Stimulated activated CD4-positive, alpha-beta T cell treated with anti-CD3 and anti-CD28 coated beads, Interleukin-4, amount 100 ng/mL, for 48 hours (primary cell): Measurements from ENCODE around the gene GSE1.

Experiments
- DNase-seq, 2 donors: peaks; one replicate each; pipeline ENCODE4 v3.0.0-alpha.2; 2020; ENCODE audit warnings: low read depth in 2 of 2

GSE1 gene

DNA sequence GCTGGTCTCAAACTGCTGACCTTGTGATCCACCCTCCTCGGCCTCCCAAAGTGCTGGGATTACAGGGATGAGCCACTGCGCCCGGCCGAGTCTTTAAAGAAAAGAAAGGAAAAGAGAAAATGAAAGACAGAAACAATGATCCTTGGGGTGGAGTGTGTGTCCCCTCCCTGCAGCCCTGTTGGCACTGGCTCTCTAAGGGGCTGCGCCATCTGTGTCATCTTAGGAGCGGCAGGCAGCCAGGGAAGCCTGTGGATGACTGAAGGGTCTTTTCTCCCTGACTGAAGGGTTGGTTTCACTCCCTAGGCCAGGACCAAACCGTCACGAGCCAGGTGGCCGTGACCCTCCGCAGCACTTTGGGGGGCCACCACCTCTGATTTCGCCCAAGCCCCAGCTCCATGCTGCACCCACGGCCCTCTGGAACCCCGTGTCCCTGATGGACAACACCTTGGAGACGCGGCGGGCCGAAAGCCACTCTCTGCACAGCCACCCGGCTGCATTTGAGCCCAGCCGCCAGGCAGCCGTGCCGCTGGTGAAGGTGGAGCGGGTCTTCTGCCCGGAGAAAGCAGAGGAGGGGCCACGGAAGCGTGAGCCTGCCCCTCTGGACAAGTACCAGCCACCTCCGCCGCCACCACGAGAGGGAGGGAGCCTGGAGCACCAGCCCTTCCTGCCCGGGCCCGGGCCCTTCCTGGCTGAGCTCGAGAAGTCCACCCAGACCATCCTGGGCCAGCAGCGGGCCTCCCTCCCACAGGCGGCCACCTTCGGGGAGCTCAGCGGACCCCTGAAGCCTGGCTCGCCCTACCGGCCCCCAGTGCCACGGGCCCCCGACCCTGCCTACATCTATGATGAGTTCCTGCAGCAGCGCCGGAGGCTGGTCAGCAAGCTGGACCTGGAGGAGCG, 48.0 kb downstream of the GSE1 start:
- no peak for DNase-seq

GRCh38 chr16:85661740-85662481, 48.8 kb downstream of the GSE1 start:
- DNase-seq, result no peak

DNA sequence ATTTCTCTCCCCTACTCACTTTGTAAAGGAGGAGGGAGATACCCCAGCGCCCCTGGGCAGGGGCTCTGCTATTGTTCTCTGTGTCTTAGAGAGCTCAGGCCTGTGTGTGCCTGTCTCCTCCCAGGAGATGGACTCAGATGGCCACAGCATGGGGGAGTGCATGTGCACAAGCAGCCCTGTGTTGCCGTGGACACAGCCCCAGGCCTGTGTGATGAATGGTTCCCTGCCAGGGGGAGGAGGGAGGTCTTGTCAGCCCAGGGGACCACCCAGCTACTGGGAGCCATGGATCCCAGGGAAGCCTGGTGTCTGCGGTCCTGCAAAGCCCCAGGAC, 49.3 kb downstream of the GSE1 start:
- DNase-seq, result no peak

DNA sequence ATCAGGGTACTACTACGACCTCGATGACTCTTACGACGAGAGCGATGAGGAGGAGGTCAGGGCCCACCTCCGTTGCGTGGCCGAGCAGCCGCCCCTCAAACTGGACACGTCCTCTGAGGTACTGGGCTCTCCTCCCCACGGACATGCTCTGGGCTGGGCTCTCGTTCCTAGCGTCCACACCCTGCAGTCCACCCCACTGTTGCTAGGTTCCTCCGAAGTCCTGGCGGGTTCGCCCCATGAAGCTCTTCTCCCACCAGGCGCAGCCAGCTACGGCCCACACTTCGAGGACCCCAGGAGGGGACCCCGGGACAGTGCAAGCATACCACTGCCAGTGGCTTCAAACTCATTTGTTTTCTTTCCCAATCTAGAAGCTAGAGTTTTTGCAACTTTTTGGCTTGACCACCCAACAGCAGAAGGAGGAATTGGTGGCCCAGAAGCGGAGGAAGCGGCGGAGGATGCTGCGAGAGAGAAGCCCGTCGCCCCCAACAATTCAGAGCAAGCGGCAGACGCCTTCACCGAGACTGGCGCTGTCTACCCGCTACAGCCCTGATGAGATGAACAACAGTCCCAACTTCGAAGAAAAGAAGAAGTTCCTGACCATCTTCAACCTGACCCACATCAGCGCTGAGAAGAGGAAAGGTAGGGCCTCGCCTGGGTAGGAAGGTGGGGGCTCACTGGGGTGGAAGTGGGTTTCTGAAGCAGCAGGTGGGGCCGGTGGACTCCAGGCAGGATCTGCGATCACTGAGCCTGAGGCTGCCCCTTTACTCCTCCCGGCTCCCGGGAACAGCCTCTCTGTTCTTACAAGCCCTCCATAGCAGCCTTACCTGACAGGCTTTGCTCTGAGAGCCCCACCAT, 50.1 kb downstream of the GSE1 start:
- DNase-seq, result no peak

DNA sequence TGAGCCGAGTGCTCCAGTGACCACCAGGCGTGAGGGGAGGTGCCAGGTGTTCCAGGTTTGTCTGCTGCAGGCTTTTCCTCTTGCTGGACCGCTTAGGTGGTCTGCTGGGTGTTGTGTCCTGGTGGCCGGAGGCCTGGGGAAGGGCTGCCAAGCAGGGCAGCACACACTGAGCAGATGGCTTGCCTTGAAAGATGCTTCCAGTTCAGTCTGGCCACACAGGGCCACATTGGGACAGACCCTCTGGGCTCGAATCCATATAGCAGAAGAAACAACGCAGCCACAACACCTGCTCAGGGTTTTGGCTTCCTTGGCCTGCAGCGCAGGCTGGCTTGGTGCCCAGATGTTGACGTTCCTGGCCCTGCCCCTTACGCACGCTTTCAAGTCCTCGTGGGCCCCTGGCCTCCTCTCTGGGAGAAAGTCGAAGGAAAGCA, 50.8 kb downstream of the GSE1 start:
- no peak for DNase-seq

- DNase-seq, result no peak
Measured at GRCh38 chr16:85664580-85665372, 51.7 kb downstream of the GSE1 start.

GRCh38 chr16:85665373-85665740, 52.2 kb downstream of the GSE1 start:
- DNase-seq, result no peak

DNA sequence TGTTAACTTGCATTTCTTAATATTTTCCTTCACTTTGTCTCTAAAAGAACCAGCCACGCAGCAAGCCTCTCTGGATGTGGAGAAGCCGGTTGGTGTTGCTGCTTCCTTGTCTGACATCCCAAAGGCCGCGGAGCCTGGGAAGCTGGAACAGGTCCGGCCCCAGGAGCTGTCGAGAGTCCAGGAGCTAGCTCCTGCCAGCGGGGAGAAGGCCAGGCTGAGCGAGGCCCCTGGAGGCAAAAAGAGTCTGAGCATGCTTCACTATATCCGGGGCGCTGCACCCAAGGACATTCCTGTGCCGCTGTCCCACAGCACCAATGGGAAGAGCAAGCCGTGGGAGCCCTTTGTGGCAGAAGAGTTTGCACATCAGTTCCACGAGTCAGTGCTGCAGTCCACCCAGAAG, 52.8 kb downstream of the GSE1 start:
- no peak for DNase-seq

DNA sequence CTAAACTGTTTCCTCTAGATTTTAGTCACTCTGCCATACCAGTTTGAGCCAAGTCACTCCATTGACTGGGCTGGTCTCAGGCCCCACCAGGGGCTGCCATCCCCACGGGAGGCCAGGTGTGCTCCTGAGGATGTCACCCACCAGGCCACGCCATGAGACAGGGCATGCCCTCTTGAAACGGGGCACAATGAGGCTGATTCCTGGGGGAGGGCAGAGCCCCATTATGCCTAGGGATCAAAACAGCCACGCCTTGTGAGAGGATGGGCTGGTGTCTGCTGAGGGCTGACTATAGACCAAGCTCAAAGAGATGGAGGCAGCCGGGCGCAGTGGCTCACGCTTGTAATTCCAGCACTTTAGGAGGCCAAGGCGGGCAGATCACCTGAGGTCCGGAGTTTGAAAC, 54.1 kb downstream of the GSE1 start:
- DNase-seq, result no peak

DNA sequence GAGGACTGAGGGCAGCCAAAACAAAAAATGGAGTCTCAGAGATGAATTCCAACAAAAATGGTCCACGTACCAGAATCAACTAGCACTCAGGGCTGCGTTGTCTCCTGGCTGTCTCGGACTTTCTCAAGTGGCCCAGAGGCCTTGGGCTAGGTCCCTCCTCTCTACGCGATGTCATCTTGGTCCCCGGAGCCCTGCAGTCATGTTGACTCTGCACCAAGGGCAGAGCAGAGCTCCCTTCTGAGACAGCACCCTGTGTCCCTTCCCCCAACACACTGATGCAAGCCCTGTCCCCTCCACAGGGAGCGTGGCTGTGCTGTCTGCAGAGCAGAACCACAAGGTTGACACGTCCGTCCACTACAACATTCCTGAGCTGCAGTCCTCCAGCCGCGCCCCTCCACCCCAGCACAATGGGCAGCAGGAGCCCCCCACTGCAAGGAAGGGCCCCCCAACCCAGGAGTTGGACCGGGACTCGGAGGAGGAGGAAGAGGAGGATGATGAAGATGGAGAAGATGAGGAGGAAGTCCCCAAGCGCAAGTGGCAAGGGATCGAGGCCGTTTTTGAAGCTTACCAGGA, 54.8 kb downstream of the GSE1 start:
- DNase-seq, result no peak

- no peak for DNase-seq
Measured at GRCh38 chr16:85668676-85669424, 55.7 kb downstream of the GSE1 start.

GRCh38 chr16:85670840-85671239, 57.7 kb downstream of the GSE1 start:
- no peak for DNase-seq

DNA sequence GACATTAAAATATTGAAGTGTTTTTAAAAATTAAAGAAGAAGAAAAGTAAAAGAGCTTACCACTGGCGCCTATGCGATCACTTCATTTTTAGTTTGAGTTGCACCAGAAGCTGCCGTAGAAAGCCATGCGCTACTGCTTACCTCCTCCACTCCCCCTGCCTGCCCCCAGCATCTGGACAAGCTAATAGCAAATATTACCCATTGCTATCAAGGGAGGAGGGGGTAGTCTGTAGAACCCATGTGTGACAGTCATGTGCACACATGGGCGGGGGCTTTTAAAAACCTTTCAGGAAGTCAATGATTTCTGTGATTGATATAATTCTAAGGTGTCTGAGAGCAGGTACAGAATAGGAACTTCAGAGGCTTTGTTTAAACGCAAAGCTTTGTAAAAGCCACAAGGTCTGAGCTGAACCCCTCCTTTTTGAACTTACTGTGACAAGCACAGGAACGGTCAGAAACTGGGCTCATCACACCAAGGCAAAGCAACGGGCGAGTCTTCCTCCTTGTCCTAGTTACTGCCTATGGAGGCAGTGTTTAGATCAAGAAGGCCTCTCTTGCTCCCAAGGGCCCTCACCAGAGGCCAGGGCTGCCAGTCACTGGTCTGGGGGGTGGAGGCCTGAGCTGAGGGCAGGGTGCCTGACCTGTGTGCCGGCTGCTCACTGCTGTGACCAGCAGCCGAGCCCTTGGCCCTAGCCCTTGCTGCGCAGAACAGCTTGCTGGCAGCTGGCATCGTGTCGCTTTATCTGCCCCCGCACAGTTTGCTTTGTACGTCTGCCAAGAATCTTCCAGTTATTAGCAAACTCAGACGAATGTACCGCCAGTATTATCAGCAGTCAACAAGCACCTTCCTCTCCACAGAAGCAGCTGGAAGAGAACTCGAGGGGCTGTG, 60.7 kb downstream of the GSE1 start:
- DNase-seq, result no peak

DNA sequence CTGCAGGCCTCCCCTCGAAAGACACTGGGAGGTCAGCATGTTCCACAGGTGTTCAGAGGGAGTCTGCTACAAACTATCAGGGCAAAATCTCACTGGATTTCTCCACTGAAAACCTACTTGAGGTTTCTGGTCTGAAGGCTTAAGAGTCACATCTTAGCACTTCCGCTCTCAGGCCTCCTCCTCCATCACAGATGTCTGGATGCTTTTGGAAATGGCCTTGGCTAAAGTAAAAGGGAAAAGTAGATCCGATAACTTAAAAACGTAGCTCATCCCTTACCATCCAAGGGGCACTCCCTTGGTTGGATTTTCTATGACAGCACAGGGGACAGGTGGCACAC, 61.3 kb downstream of the GSE1 start:
- DNase-seq, result no peak

DNA sequence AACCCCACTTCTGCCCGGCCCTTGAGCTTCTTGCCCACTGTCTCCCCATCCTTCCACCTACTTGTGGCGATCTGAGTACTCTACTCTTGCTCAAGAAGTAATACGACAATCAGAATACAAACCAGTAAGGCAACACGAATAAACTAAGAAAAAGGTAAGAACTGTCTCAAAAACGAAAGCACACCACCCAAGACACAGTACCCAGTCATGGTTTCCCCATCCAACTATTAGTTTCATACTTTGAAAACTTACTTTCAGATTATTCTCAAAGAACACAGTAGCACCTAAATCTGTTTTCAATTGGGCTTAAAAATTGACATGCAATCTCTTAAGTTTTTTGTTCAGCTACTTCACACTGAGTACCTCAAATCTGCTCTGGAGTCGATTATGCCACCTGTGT, 61.7 kb downstream of the GSE1 start:
- no peak for DNase-seq

DNA sequence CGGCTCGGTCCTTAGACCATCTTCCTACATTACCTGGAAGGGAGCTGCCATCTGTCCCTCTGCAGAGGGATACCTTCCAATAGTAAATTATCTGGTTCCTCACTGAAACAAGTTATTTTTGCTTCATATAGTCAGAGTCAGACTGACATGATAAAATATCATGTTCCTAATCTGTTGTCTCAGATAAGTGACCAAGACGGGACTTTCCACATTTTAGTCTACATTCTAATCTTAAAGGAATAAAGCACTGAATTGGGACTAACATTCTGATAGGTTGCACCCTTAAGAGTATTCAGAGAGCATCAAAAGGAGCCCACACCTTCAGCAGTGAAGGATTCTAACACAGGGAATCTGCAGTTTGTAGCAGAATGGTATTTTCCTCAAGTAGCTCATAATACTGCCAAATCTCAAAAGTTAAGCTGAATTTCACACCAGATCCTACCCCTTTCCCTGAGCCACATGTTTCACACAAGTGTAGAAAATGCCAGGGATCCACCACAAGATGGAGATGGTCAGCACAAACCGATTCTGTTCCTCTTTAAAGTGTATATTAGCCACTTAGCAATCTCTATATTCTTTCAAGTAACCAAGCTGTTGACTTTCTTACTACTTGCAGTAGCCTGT, 62.2 kb downstream of the GSE1 start:
- no peak for DNase-seq

GRCh38 chr16:85676466-85676865, 63.3 kb downstream of the GSE1 start:
- DNase-seq, result no peak

GRCh38 chr16:85677383-85677967, 64.4 kb downstream of the GSE1 start:
- DNase-seq, result no peak

DNA sequence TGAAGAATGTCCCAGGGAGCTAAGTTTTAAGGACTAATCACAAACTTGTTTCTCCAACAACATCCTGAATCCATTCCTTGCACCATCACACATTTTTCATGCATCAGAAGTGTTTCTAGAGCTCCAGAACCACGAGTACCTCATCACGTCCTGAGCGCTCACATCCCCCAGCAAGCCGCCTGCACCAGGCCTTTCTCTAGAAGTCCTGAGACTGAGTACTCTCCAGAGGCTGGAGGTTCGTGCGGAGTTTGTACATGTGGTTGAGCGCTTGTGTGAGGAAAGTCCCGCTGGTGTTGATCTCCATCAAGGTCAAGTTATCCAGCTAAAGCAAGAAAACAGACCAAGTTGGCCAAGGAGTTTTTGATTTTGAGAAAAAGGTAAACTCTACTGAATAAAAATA, 64.9 kb downstream of the GSE1 start:
- DNase-seq, result no peak
